SK-N-SH treated with all-trans-retinoic acid at 6 μM for 48 hours (cell line): ENCODE results near the gene GANC.

Experiments used
- ATAC-seq: fragments of 200-7000 bp; cut with Tn5 transposase; 3 replicates; pipeline ENCODE4 v1.9.1; 2020; ENCODE audit warnings: mild to moderate bottlenecking, moderate library complexity
- ARNTL ChIP-seq: fragments of 450-650 bp; formaldehyde crosslinking; IDR thresholded peaks from 2 replicates; pipeline ENCODE4 v1.5.0; 2020; ENCODE audit warnings: low read depth, mild to moderate bottlenecking, moderate library complexity, borderline replicate concordance
- BACH2 ChIP-seq: fragments of 250-450 bp; sonication (Bioruptor Pico); IDR thresholded peaks from 2 replicates; pipeline ENCODE4 v1.9.0; 2021; ENCODE audit warnings: mild to moderate bottlenecking, borderline replicate concordance
- CSDC2 ChIP-seq: fragments of 250-450 bp; sonication (Bioruptor Pico); IDR thresholded peaks from 2 replicates; pipeline ENCODE4 v1.5.0; 2020; ENCODE audit warnings: mild to moderate bottlenecking, moderate library complexity
- CSRNP3 ChIP-seq: fragments of 250-450 bp; sonication (Bioruptor Pico); IDR thresholded peaks from 2 replicates; pipeline ENCODE4 v1.5.1; 2021; ENCODE audit warnings: mild to moderate bottlenecking, moderate library complexity
- ESRRG ChIP-seq: fragments of 250-450 bp; sonication (Bioruptor Pico); IDR thresholded peaks from 2 replicates; pipeline ENCODE4 v1.6.1; 2021; ENCODE audit warnings: mild to moderate bottlenecking
- GLIS3 ChIP-seq: fragments of 250-450 bp; sonication (Bioruptor Pico); IDR thresholded peaks from 2 replicates; pipeline ENCODE4 v1.5.0; 2020; ENCODE audit warnings: mild to moderate bottlenecking, moderate library complexity
- ISL1 ChIP-seq: fragments of 250-450 bp; sonication (Bioruptor Pico); IDR thresholded peaks from 2 replicates; pipeline ENCODE4 v2.1.2; 2022; ENCODE audit warnings: mild to moderate bottlenecking, moderate library complexity
- PATZ1 ChIP-seq: fragments of 250-450 bp; sonication (Bioruptor Pico); IDR thresholded peaks from 2 replicates; pipeline ENCODE4 v1.8.0; 2020; ENCODE audit warnings: mild to moderate bottlenecking, moderate library complexity, borderline replicate concordance
- POU6F1 ChIP-seq: fragments of 250-450 bp; sonication (Bioruptor Pico); IDR thresholded peaks from 2 replicates; pipeline ENCODE4 v1.8.0; 2021; ENCODE audit warnings: low read depth, mild to moderate bottlenecking, moderate library complexity, borderline replicate concordance
- PPARA ChIP-seq: fragments of 250-450 bp; sonication (Bioruptor Pico); IDR thresholded peaks from 2 replicates; pipeline ENCODE4 v1.5.0; 2020; ENCODE audit warnings: mild to moderate bottlenecking, borderline replicate concordance
- RARB ChIP-seq: fragments of 250-450 bp; sonication (Bioruptor Pico); IDR thresholded peaks from 2 replicates; pipeline ENCODE4 v1.8.0; 2021; ENCODE audit warnings: mild to moderate bottlenecking, moderate library complexity
- SNAI2 ChIP-seq: fragments of 250-450 bp; sonication (Bioruptor Pico); IDR thresholded peaks from 2 replicates; pipeline ENCODE4 v1.5.0; 2020; ENCODE audit warnings: mild to moderate bottlenecking, moderate library complexity
- TCF4 ChIP-seq: fragments of 250-450 bp; sonication (Bioruptor Pico); IDR thresholded peaks from 2 replicates; pipeline ENCODE4 v1.8.0; 2021; ENCODE audit warnings: mild to moderate bottlenecking, moderate library complexity, borderline replicate concordance
- TOX ChIP-seq: fragments of 250-450 bp; sonication (Bioruptor Pico); IDR thresholded peaks from 2 replicates; pipeline ENCODE4 v1.8.0; 2021; ENCODE audit warnings: mild to moderate bottlenecking, moderate library complexity, borderline replicate concordance
- ZC3H10 ChIP-seq: fragments of 250-450 bp; sonication (Bioruptor Pico); IDR thresholded peaks from 2 replicates; pipeline ENCODE4 v1.5.1; 2021; ENCODE audit warnings: mild to moderate bottlenecking, moderate library complexity
- ZFP3 ChIP-seq: fragments of 250-450 bp; sonication (Bioruptor Pico); IDR thresholded peaks from 2 replicates; pipeline ENCODE4 v1.5.0; 2020; ENCODE audit warnings: mild to moderate bottlenecking, moderate library complexity
- ZFP30 ChIP-seq: fragments of 450-650 bp; formaldehyde crosslinking; IDR thresholded peaks from 2 replicates; pipeline ENCODE4 v1.5.0; 2022; ENCODE audit warnings: mild to moderate bottlenecking, moderate library complexity
- ZNF565 ChIP-seq: fragments of 450-650 bp; formaldehyde crosslinking; conservative IDR thresholded peaks from 2 replicates; pipeline ENCODE4 v1.5.0; 2020; ENCODE audit warnings: low read depth, mild to moderate bottlenecking, moderate library complexity
- ZNF70 ChIP-seq: fragments of 450-650 bp; formaldehyde crosslinking; IDR thresholded peaks from 2 replicates; pipeline ENCODE4 v1.5.0; 2020; ENCODE audit warnings: mild to moderate bottlenecking, moderate library complexity
- ZNF8 ChIP-seq: fragments of 450-650 bp; formaldehyde crosslinking; IDR thresholded peaks from 2 replicates; pipeline ENCODE4 v1.5.0; 2020; ENCODE audit warnings: mild to moderate bottlenecking, moderate library complexity

The GANC gene

GRCh38 chr15:42359985-42360384 is 87.0 kb downstream of the GANC start (continued):
- TF ChIP-seq CSRNP3 (CRISPR knock-in tag) = no peak

GRCh38 chr15:42360535-42361112 is 87.6 kb downstream of the GANC start:
- no peak for ATAC-seq

GRCh38 chr15:42363487-42363886 is 90.5 kb downstream of the GANC start:
- TF ChIP-seq GLIS3 (CRISPR knock-in tag) (no peak), ZNF565 (no peak), ZNF70 (CRISPR knock-in tag) (no peak), CSRNP3 (CRISPR knock-in tag) (no peak), TOX (CRISPR knock-in tag) (no peak), PPARA (CRISPR knock-in tag) (no peak), SNAI2 (no peak), RARB (no peak)
- no peak for ATAC-seq

More at GRCh38 chr15:42360535-42361112, 87.6 kb downstream of the GANC start:
- TF ChIP-seq TCF4 (no peak), POU6F1 (CRISPR knock-in tag) (no peak), CSDC2 (CRISPR knock-in tag) (no peak), ESRRG (CRISPR knock-in tag) (no peak), SNAI2 (no peak), ZFP30 (no peak), ZNF8 (CRISPR knock-in tag) (no peak), ARNTL (CRISPR knock-in tag) (no peak), PATZ1 (no peak), RARB (no peak), CSRNP3 (CRISPR knock-in tag) (no peak), TOX (CRISPR knock-in tag) (no peak), PPARA (CRISPR knock-in tag) (no peak), BACH2 (CRISPR knock-in tag) (no peak), ZC3H10 (CRISPR knock-in tag) (no peak), GLIS3 (CRISPR knock-in tag) (no peak), ISL1 (CRISPR knock-in tag) (no peak)

- ATAC-seq = no peak
These were observed 90.9 kb downstream of the GANC start for GRCh38 chr15:42363942-42364341.

More at GRCh38 chr15:42363942-42364341, 90.9 kb downstream of the GANC start:
- TF ChIP-seq GLIS3 (CRISPR knock-in tag) = no peak
- no peak for TF ChIP-seq RARB
- TF ChIP-seq ZNF565 = no peak
- no peak for TF ChIP-seq ZFP3 (CRISPR knock-in tag)
- TF ChIP-seq TOX (CRISPR knock-in tag) = no peak
- TF ChIP-seq TCF4 = no peak
- TF ChIP-seq BACH2 (CRISPR knock-in tag) = no peak
- TF ChIP-seq ZNF70 (CRISPR knock-in tag) = no peak
- TF ChIP-seq CSDC2 (CRISPR knock-in tag) = no peak
- TF ChIP-seq, all 23 proteins: peak for 0
